Tibial nerve (tissue), 4 donors: ENCODE results near the gene FAM120C.

ENCODE experiments used
- CTCF ChIP-seq, 5 experiments: fragments of 200-600 bp in 3 of 5; fragments of 450-650 bp in 2 of 5; sonication (generic) in 3 of 5; IDR thresholded peaks; one replicate each; pipeline ENCODE4 v1.5.1; 2016 to 2019; ENCODE audit warnings: antibody characterized with exemption in 5 of 5, mild to moderate bottlenecking in 3 of 5, moderate library complexity in 2 of 5
- EP300 ChIP-seq, 2 donors: sonication (generic); formaldehyde crosslinking; IDR thresholded peaks; one replicate each; pipeline ENCODE4 v1.6.1; 2017; ENCODE audit warnings: antibody characterized with exemption in 2 of 2, mild to moderate bottlenecking in 1 of 2

GRCh38 chrX:54089191-54089590, 93.9 kb downstream of the FAM120C start:
- no peak for TF ChIP-seq EP300 (IDR thresholded peaks at IDR 0.05)
- no peak for TF ChIP-seq CTCF (IDR thresholded peaks at IDR 0.05)
